Activated naive CD8-positive, alpha-beta T cell treated with anti-CD3 and anti-CD28 coated beads, Interleukin-2, amount 10 ng/mL, durations not matched to agents 7 days and 5 days (primary cell): ENCODE measurements around the gene ARHGDIG. TPM values are rescaled to one million over a fixed set of nuclear protein-coding genes. Genes with fewer than 3 reads are reported as not detected.

ENCODE experiments used
- ATAC-seq: fragments of 150-1000 bp; cut with Tn5 transposase; one replicate; pipeline ENCODE4 v1.10.0; 2021; ENCODE audit warnings: low read depth, moderate library complexity
- POLR2A ChIA-PET: fragments of 350-600 bp; sonication (Branson Sonifier 250); formaldehyde crosslinking; loops from one replicate; lab custom pipeline; 2021; ENCODE audit warnings: antibody characterized with exemption; lab: Charles Lee
- DNase-seq: peaks from one replicate; pipeline ENCODE4 v3.0.0; 2021
- H3K27ac Mint-ChIP-seq: one replicate; pipeline ENCODE4 v1.8.0; 2022; ENCODE audit warnings: mild to moderate bottlenecking, mixed read lengths
- H3K27me3 Mint-ChIP-seq: one replicate; pipeline ENCODE4 v1.8.0; 2022; ENCODE audit warnings: mild to moderate bottlenecking, moderate library complexity, mixed read lengths
- H3K36me3 Mint-ChIP-seq: one replicate; pipeline ENCODE4 v1.8.0; 2021; ENCODE audit warnings: mild to moderate bottlenecking, mixed read lengths
- H3K4me1 Mint-ChIP-seq: one replicate; pipeline ENCODE4 v1.8.0; 2021; ENCODE audit warnings: mixed read lengths
- H3K4me3 Mint-ChIP-seq: one replicate; pipeline ENCODE4 v1.8.0; 2022; ENCODE audit warnings: mild to moderate bottlenecking, moderate library complexity, mixed read lengths
- H3K9me3 Mint-ChIP-seq: one replicate; pipeline ENCODE4 v1.8.0; 2021; ENCODE audit warnings: mixed read lengths
- total RNA-seq, 2 experiments: library from RNA; stranded (reverse); gene quantifications; one replicate each; pipeline ENCODE4 v1.2.3, GENCODE V29; 2021

The ARHGDIG gene
- not detected for total RNA-seq

DNA sequence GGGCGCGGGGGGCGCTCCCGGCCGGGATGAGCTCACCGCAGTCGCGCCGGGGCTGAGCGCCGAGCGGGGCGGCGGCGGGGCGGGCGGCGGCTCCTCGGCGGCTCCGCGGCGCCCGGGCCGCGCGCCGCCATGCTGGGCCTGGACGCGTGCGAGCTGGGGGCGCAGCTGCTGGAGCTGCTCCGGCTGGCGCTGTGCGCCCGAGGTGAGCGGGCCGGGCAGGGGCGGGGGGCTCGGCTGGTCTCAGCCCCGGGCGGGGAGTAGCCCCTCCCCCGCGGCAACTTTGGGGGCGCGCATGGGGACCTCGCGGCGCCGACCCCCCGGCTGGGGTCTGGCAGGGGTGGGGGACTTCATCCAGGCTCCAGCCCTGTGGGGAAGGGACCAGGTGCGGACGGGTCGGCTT lies at the start of gene ARHGDIG:
TSS of gene ARHGDIG (plus strand) at position 40 of the 400 bp plus-strand sequence. CDS start at position 130, 90 bp downstream.
- Mint-ChIP-seq H3K27me3 (peaks cover 29% of the 10 kb centered on the region), H3K9me3 (no peaks in the 10 kb centered on the region), H3K27ac (no peak within 1 kb of the TSS), H3K4me3 (no peak within 1 kb of the TSS), H3K36me3 (no peaks in the 10 kb centered on the region), H3K4me1 (peaks cover 5% of the 10 kb centered on the region)
- no peak for DNase-seq
- ATAC-seq = no peak
- POLR2A ChIA-PET = no interaction called here

DNA sequence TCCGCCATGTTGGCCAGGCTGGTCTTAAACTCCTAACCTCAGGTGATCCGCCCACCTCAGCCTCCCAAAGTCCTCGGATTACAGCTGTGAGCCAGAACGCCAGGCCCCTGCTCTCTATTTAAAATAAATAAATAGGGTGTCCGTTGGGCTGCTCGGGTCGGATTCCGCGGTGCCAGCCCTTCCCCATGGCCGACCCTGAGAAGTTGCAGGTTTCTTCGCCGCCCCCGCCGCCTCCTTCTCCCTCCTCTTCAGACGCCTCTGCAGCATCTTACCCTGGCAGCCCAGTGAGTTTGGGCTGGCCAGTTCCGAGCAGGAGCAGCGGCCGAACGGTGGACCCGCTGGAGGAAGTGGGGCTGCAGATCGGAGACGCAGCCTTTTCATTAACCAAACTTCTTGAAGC lies 49.4 kb upstream of the ARHGDIG start:
- DNase-seq (no peak), ATAC-seq (no peak)
- Mint-ChIP-seq H3K36me3 (peaks cover 3% of the 10 kb centered on the region), H3K4me3 (no peak overlapping the region), H3K4me1 (peaks cover 28% of the 10 kb centered on the region), H3K27me3 (no peaks in the 10 kb centered on the region), H3K9me3 (no peaks in the 10 kb centered on the region), H3K27ac (no peak overlapping the region)
- POLR2A ChIA-PET = no interaction called here

DNA sequence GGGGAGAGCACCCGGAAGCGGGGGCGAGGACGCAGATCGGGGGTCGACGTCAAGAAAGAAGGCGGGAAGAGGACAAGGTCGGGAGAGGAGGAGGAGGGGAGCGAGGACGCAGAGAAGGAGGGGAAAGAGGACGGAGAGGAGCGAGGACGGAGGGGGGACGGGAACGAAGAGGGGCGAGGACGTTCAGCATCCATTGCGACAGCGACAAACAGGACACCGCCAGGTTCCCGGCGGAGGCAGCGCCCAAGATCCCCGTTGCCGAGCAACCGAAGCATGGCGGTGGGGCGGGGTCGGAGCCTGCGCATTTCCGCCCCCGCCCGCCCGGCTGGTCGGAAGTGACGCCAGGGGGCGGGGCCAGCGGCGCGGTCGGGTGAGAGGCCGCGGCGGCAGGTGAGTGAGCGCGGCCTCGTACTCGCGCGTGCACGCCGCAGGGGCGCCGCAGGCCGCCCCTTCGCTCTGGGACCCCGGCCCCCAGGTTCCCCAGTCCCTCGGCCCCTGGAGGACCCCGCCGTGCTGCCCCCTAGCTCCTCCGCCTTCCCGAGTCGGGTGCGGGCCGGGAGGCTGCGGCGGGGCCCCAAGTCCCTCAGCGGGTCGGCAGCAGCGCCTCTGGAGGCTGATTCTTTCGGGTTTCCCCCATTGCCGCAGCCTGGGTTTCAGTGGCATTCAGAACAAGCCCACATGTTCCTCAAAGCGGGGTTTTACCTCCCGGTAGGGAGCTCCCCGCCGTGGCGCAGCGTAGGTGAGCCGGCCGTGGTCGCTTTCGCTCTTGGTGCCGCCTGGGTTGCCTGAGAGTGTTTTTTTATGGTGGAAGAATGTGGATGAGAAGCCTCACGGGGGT lies 45.7 kb upstream of the ARHGDIG start, which contains the start of gene FAM234A:
TSS of gene FAM234A (plus strand) at position 354 of the 838 bp plus-strand sequence. CDS start 19,593 bp downstream, outside the sequence.
- DNase-seq = peak; percentile 99
- POLR2A ChIA-PET = interaction anchor here (0.6 to 1.8 kb wide), 6 partner anchors 19 to 150 kb away, joined by 3 to 12 read pairs (median 4); partner anchors contain the start of gene AXIN1
- H3K36me3 Mint-ChIP-seq = peaks cover 1% of the 10 kb centered on the region
- H3K27me3 Mint-ChIP-seq = peaks cover 2% of the 10 kb centered on the region
- peak; percentile 84 for ATAC-seq
- no peaks in the 10 kb centered on the region for H3K9me3 Mint-ChIP-seq
- H3K4me3 Mint-ChIP-seq = peak within 1 kb of the TSS; percentile 96
- H3K27ac Mint-ChIP-seq = peak within 1 kb of the TSS; percentile 98
- H3K4me1 Mint-ChIP-seq = peaks cover 14% of the 10 kb centered on the region

DNA sequence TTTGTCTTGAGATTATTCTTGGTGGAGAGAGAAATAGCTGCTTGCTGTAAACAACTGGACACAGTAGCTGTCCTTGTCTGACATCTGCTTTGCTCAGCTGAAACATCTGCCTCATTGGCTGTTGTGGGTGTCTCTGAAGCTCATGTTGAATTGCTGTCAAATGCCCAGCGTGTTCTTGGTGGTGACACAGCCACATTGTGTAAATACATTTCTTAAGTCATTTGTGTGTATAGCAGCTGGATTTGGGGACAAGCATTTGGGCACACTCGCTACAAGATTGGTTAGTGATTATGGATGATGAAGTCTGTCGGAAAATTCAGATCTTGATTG lies 40.5 kb upstream of the ARHGDIG start:
- Mint-ChIP-seq H3K9me3 (no peaks in the 10 kb centered on the region), H3K4me1 (peaks cover 10% of the 10 kb centered on the region), H3K27ac (no peak overlapping the region), H3K36me3 (peaks cover 1% of the 10 kb centered on the region), H3K27me3 (peaks cover 2% of the 10 kb centered on the region), H3K4me3 (no peak overlapping the region)
- no peak for DNase-seq
- ATAC-seq = no peak
- POLR2A ChIA-PET = interaction anchor here (0.6 kb wide), 1 partner anchor 19 kb away, joined by 5 read pairs; no protein-coding TSS in a partner anchor

DNA sequence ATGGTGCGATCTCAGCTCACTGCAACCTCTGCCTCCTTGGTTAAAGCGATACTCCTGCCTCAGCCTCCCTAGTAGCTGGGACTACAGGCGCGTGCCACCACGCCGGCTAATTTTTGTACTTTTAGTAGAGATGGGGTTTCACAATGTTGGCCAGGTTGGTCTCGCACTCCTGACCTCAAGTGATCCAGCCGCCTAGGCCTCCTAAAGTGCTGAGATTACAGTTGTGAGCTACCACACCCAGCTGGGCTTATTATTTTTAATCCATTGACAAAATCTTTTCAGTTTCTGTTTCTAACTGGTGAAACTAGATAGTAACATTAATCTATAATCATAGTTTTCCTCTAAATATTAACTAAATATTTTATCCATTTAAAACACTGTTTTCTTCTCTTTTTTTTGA lies 39.8 kb upstream of the ARHGDIG start:
- POLR2A ChIA-PET = interaction anchor here (0.6 kb wide), 1 partner anchor 20 kb away, joined by 5 read pairs; no protein-coding TSS in a partner anchor
- Mint-ChIP-seq H3K36me3 (peaks cover 1% of the 10 kb centered on the region), H3K4me1 (peaks cover 4% of the 10 kb centered on the region), H3K27me3 (peaks cover 2% of the 10 kb centered on the region), H3K27ac (no peak overlapping the region), H3K4me3 (no peak overlapping the region), H3K9me3 (no peaks in the 10 kb centered on the region)
- DNase-seq = no peak
- ATAC-seq = no peak

DNA sequence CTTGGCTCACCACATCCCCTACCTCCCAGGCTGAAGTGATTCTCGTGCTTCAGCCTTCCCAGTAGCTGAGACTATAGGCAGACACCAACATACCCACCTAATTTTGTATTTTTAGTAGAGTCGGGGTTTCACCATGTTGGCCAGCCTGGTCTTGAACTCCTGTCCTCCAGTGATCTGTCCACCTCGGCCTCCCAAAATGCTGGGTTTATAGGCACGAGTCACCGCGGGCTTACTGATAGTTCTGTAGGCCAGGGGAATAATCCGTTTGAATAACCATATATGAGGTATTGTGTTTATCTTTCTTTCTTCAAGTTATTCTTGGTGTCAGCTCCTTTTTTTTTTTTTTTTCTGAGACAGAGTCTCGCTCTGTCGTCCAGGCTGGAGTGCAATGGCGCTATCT lies 38.1 kb upstream of the ARHGDIG start:
- Mint-ChIP-seq H3K4me3 (no peak overlapping the region), H3K9me3 (no peaks in the 10 kb centered on the region), H3K27me3 (peaks cover 2% of the 10 kb centered on the region), H3K27ac (no peak overlapping the region), H3K36me3 (no peaks in the 10 kb centered on the region), H3K4me1 (peaks cover 3% of the 10 kb centered on the region)
- DNase-seq (no peak), ATAC-seq (no peak)
- POLR2A ChIA-PET = interaction anchor here (0.5 to 1.8 kb wide), 2 partner anchors 13 to 42 kb away, joined by 5 to 10 read pairs; partner anchors contain the start of gene LUC7L

DNA sequence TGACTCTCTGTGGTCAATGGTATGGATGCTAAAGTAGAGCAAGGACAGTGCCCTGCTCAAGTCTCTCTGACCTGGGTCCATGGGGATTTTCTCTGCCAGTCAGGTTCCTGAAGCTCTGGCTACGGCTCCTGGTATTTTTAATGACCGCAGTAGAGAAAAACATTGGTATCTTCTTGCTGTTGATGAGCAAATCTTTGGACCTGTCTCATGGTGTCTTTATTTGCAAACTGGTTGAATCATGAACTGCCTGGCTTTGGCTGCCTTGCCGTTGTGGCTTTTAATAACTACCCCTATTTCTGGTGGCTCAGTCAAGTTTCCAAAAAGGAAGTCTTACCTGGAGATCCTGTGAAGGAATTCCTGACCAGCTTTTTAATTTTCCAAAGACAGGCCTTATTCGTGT lies 37.0 kb upstream of the ARHGDIG start:
- no peak overlapping the region for H3K4me3 Mint-ChIP-seq
- no peak overlapping the region for H3K27ac Mint-ChIP-seq

DNA sequence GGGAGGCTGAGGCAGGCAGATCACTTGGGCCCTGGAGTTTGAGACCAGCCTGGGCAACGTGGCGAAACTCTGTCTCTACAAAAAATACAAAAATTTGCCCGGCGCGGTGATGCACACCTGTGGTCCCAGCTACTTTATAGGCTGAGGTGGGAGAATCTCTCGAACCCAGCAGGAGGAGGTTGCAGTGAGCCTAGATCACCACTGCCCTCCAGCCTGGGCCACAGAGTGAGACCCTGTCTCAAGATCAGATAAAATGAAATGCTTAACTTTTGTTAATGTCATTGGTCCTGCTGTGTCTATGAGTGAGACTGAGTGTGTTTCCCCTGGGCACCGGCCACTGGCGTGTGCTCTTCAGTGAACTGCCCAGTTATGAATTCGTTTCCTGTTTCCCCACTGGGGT lies 35.3 kb upstream of the ARHGDIG start:
- H3K27me3 Mint-ChIP-seq = no peaks in the 10 kb centered on the region
- no peak overlapping the region for H3K4me3 Mint-ChIP-seq
- no peaks in the 10 kb centered on the region for H3K4me1 Mint-ChIP-seq
- DNase-seq (no peak), ATAC-seq (no peak)
- H3K27ac Mint-ChIP-seq = no peak overlapping the region
- no peaks in the 10 kb centered on the region for H3K36me3 Mint-ChIP-seq
- POLR2A ChIA-PET = no interaction called here
- H3K9me3 Mint-ChIP-seq = no peaks in the 10 kb centered on the region

More for the DNA sequence above, 37.0 kb upstream of the ARHGDIG start:
- no peaks in the 10 kb centered on the region for H3K36me3 Mint-ChIP-seq
- DNase-seq = no peak
- H3K9me3 Mint-ChIP-seq = no peaks in the 10 kb centered on the region
- POLR2A ChIA-PET = interaction anchor here (1.8 kb wide), 1 partner anchor 15 kb away, joined by 10 read pairs; the partner anchor contains the start of gene LUC7L
- no peaks in the 10 kb centered on the region for H3K27me3 Mint-ChIP-seq
- H3K4me1 Mint-ChIP-seq = peaks cover 3% of the 10 kb centered on the region
- no peak for ATAC-seq

DNA sequence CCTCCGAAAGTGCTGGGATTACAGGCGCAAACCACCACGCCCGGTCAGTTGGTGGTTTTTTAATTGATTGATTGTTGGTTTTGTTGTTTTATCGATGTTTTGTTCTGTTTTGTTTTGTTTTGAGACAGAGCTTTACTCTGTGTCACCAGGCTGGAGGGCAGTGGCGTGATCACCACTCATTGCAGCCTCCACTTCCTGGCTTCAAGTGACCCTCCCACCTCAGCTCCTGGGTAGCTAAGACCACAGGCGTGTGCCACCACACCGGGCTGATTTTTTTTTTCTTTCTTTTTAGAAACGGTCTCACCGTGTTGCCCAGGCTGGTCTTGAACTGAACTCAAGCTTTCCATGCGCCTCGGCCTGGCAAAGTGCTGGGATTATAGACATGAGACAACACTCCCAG lies 33.4 kb upstream of the ARHGDIG start:
- Mint-ChIP-seq H3K36me3 (no peaks in the 10 kb centered on the region), H3K9me3 (no peaks in the 10 kb centered on the region), H3K27ac (no peak overlapping the region), H3K4me1 (peaks cover 5% of the 10 kb centered on the region), H3K4me3 (no peak overlapping the region), H3K27me3 (no peaks in the 10 kb centered on the region)
- DNase-seq = no peak
- POLR2A ChIA-PET = no interaction called here
- no peak for ATAC-seq

DNA sequence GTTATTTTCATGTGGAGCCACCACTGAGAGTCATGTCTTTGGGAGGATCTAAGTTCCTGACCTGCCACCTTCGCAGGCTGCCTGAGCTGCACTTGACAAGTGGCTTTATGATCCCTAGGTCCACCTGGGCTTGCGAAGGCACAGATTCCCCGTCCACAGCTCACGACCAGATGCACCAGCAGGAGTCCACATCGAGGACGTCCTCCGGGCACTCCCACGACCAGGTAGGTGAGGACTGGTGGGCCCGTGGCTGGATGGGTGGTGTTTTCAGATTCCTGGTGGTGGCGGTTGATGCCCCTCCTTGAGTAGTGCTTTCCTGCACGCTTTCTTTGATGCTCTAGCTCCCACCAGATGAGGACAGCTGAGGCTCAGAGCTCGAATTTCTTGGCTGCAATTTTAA lies 31.0 kb upstream of the ARHGDIG start:
- Mint-ChIP-seq H3K36me3 (no peaks in the 10 kb centered on the region), H3K27ac (no peak overlapping the region), H3K4me3 (no peak overlapping the region), H3K4me1 (peaks cover 22% of the 10 kb centered on the region), H3K27me3 (no peaks in the 10 kb centered on the region), H3K9me3 (no peaks in the 10 kb centered on the region)
- POLR2A ChIA-PET = no interaction called here
- ATAC-seq (no peak), DNase-seq (no peak)

DNA sequence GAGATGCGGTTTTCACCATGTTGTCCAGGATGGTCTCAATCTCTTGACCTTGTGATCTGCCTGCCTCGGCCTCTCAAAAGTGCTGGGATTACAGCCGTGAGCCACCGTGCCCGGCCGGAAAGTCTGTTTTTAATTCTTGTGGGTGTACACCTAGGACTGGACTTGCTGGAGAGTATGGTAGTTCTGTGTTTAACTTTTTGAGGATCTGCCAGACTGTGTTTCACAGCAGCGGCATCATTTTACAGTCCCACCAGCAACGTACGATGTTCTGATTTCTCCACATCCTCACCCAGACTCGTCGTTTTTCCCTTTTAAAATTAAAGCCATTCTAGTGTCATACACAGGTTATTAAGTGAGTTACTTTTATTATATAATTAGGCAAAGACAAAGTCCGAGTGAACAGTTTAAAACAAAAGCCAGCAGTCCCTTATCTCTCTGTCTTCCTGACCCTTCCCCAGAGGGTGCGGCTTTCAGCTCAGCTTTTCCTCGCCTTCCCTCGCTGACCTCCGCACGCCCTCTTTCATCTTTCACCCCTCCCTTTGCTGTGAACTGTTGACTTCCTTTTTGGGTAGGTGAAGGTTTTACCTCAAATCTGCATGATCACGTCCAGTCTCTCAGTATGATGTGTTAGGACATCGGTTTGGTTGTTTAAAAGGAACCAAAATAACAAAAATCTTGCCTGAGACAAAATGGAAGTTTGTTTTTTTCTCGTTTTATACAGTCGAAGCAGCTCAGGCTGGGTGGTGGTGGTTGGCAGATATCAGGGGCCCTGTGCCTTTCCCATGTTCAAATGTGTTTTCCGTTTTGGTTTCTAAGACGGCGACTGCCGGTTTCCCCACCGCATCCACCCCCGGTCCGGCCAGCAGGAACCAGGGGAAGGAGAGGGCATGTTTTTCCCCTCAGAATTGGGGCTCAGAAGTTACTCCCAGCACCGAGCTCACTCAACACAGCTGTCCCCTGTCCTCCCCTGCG lies 27.7 kb upstream of the ARHGDIG start:
- POLR2A ChIA-PET = interaction anchor here (2.2 kb wide), 1 partner anchor 17 kb away, joined by 12 read pairs; the partner anchor contains the start of gene FAM234A
- peak; percentile 73 for ATAC-seq
- Mint-ChIP-seq H3K4me1 (peaks cover 26% of the 10 kb centered on the region), H3K27ac (peak overlapping the region; percentile 89), H3K4me3 (peak overlapping the region; percentile 87), H3K36me3 (peaks cover 3% of the 10 kb centered on the region), H3K27me3 (no peaks in the 10 kb centered on the region), H3K9me3 (no peaks in the 10 kb centered on the region)
- DNase-seq = no peak

DNA sequence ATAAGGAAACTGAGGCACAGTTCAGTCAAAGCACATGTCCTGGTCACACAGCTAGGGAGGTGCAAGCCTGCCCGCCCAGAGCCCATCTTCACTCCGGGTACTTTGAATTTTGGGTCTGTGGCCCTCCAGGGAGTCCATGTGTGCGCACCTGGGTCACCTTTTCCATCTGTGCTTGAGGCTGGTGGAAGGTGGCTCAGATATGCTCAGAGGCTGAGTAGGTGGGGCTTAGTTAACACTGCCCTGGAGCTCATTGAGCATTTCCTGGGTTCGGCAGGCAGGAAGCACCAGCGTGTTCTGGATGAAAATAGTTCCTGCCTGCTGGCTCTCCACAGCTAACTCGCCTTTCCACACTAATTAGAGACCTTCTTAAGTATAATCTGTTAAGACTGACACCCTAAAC lies 26.6 kb upstream of the ARHGDIG start:
- no peaks in the 10 kb centered on the region for H3K27me3 Mint-ChIP-seq
- H3K27ac Mint-ChIP-seq = no peak overlapping the region
- ATAC-seq (peak; percentile 71), DNase-seq (no peak)
- peaks cover 26% of the 10 kb centered on the region for H3K4me1 Mint-ChIP-seq
- peak overlapping the region; percentile 56 for H3K4me3 Mint-ChIP-seq
- no peaks in the 10 kb centered on the region for H3K9me3 Mint-ChIP-seq
- peaks cover 3% of the 10 kb centered on the region for H3K36me3 Mint-ChIP-seq
- POLR2A ChIA-PET = interaction anchor here (0.6 to 2.2 kb wide), 3 partner anchors 19 to 98 kb away, joined by 4 to 12 read pairs (median 6); partner anchors contain the start of gene FAM234A

DNA sequence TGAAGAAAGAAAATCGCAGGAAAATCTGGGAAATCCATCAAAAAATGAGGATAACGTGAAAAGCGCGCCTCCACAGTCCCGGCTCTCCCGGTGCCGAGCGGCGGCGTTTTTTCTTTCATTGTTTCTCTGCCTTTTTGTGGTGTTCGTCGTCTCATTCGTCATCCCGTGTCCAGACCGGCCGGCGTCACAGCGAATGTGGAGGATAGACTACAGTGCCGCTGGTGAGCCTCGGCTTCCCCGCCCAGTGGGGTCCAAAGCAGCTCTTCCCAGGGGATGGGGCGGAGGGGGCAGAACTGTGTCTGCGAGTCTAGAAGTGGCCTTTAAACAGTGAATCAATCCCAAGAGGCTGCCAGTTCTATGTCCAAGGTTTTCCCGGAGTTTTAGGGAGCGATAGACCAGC lies 25.9 kb upstream of the ARHGDIG start:
- H3K4me1 Mint-ChIP-seq = peaks cover 26% of the 10 kb centered on the region
- POLR2A ChIA-PET = interaction anchor here (0.6 to 2.2 kb wide), 3 partner anchors 19 to 98 kb away, joined by 4 to 12 read pairs (median 6); partner anchors contain the start of gene FAM234A
- no peak for ATAC-seq
- no peaks in the 10 kb centered on the region for H3K27me3 Mint-ChIP-seq
- no peak overlapping the region for H3K4me3 Mint-ChIP-seq
- DNase-seq = no peak
- H3K36me3 Mint-ChIP-seq = peaks cover 3% of the 10 kb centered on the region
- no peaks in the 10 kb centered on the region for H3K9me3 Mint-ChIP-seq
- peak overlapping the region; percentile 13 for H3K27ac Mint-ChIP-seq
